ENCODE results near the gene SELENOT.
"Not testable (repeated sequence)": the region's sequence is repeated elsewhere in the genome, so short reads cannot be mapped to it uniquely, and the experiment has no call there.

SELENOT gene

DNA sequence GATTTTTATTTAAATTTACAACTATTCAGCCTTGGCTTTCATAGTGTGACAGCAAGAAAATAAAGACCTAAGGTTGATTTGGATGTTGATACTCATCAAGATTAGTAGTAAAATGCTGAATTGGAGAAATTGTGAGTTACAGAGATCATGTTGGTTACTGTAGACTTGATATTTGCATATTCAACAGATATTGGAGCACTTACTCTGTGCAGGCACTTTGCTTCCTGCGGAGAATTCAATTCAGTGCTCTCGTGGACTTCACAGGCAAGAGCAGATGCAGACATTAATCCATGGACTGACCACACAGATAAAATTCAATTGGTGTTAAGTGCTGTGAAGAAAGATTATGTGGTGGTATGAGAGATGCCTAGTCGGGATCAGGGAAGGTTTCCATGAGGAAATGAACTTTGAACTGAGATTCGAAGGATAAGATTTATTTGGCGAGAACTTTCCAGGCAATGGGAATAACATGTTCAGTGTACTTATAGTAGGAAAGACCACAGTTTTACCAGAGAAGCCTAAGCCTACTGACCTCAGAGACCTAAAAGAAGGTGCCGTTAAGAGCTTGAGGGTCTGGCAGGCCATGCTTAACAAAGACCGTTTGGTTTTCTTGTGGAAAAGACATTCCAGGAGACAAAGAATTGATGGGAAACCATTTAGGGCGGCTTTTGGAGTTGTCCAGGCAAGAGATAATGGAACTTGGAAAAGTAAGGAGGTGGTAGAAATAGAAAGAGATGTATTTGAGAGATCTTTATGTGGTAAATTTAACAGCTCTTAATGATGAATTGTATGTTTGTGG lies 4.3 kb downstream of the SELENOT start:
- no peak for DNase-seq (ENCODE audit: low read depth)

- no peak for DNase-seq (ENCODE audit: low read depth)
Measured at GRCh38 chr3:150609988-150610387, 6.9 kb downstream of the SELENOT start.

DNA sequence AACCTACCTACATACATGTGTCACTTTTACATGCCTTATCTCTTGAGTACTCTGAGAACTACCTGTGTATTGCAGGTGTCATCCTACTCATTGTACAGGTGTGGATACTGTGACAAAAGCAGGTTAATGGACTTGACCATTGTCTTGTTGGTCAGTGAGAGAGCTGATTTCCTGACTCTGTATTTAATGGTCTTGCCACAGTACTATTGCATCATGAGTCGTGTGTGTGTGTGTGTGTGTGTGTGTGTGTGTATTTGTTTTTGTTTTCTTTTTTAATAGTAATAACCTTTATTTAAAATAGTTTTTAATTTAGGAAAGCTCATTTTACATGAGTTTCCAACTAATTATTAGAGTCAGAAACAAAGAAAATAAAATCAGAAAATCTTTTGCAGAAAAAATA lies 7.7 kb downstream of the SELENOT start:
- DNase-seq (ENCODE audit: low read depth): no peak

DNA sequence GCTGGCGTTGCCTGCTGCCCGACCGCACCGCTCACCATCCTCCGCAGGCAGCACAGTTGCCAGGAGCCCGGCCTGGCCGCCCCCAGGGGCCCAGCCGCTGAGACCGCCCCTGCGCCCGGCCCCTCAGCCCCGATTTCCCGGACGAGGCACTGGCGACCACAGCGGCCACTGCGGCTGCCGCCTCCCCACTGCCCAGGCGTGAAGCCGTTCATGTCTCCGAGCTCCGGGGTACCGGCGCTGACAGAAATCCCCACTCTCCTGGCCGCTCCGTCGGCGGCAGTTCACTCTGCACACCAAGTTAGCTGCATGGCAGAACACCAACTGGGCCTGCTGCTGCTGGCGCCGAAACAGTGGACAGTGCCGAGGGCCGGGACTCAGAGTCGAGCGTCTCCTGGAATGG lies 8.5 kb downstream of the SELENOT start:
- DNase-seq (ENCODE audit: low read depth): no peak

DNA sequence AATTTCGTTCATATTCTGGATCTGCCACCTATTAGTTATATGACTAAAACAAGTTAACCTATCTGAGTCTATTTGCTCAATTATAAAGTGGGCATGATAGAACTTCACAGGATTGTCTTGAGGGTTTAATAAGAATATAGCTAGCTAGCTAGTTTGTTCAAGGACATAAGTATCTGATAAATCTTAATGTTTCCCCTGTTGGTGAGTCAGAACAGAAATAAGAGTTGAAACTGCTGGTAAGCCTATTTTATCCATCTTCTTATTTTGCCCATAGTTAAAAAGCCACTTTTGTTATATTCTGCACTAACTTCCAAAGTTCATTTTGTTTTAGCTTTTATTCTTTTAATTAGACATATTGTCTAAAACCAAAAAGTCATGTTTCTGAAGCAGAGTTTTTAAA lies 9.4 kb downstream of the SELENOT start:
- DNase-seq (ENCODE audit: low read depth): no peak

DNA sequence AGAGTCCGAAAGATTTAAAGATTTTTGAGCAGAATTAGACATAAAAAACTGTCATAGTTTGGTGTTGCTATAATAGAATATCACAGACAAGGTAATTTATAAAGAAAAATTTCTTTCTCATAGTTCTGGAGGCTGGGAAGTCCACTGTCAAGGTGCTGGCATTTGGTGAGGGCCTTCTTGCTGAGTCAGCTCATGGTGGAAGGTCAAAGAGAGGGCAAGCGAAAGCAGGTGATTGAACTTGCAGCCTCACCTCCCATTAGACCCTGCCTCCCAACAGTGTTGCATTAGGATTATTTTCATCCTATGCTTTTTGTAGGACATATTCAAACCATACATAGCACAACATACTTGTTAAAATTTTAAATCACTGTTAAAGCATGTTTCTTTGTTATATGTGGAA lies 9.9 kb downstream of the SELENOT start:
- no peak for DNase-seq (ENCODE audit: low read depth)

GRCh38 chr3:150613709-150614480 lies 10.8 kb downstream of the SELENOT start:
- DNase-seq (ENCODE audit: low read depth): no peak

GRCh38 chr3:150620002-150620689 lies 17.0 kb downstream of the SELENOT start:
- no peak for DNase-seq (ENCODE audit: low read depth)

GRCh38 chr3:150622955-150623354 lies 19.8 kb downstream of the SELENOT start:
- not testable (repeated sequence) for DNase-seq (ENCODE audit: low read depth)

- DNase-seq (ENCODE audit: low read depth): no peak
Measured at GRCh38 chr3:150623945-150624344, 20.8 kb downstream of the SELENOT start.

DNA sequence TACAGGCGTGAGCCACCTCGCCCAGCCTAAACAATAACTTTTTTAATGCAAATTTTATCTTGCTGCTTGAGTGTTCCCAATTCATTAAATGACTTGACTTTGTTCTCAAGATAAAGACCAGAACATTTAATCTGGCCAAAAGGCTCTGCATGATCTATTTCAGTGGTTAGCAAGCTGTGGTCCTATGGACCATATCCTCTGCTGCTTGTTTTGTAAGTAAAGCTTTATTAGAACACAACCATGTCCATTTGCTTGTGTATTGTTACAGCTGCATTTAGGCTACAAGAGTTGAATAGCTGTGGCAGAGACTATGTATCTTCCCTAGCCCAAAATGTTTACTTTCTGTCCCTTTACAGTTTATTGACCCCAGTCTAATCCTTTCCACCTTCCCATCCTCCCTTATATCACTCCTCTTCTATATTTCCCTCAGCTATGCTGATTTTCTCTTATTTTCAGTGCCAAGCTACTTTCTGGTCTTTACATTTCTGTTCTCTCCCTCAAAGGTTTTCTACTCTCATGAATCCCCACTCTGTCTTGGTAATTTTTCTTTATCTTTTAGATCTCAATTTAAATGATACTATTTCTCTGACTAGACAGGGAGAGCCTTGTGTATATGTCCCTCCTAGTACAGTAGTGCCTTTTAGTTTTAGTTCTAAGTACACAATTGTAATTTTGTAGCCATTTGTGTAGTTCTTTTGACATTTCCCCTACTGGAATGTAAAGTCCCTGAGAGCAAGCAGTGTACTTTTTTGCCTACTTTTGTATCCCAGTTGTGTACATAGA lies 23.2 kb downstream of the SELENOT start:
- no peak for DNase-seq (ENCODE audit: low read depth)

DNA sequence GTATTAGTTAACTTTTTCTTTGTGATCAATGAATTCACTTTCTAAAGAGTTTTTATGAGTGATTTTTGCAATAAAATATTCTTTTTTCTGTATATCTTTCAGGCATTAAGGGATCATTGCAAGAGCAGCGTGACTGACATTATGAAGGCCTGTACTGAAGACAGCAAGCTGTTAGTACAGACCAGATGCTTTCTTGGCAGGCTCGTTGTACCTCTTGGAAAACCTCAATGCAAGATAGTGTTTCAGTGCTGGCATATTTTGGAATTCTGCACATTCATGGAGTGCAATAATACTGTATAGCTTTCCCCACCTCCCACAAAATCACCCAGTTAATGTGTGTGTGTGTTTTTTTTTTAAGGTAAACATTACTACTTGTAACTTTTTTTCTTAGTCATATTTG lies 24.4 kb downstream of the SELENOT start:
- DNase-seq (ENCODE audit: low read depth): no peak

DNA sequence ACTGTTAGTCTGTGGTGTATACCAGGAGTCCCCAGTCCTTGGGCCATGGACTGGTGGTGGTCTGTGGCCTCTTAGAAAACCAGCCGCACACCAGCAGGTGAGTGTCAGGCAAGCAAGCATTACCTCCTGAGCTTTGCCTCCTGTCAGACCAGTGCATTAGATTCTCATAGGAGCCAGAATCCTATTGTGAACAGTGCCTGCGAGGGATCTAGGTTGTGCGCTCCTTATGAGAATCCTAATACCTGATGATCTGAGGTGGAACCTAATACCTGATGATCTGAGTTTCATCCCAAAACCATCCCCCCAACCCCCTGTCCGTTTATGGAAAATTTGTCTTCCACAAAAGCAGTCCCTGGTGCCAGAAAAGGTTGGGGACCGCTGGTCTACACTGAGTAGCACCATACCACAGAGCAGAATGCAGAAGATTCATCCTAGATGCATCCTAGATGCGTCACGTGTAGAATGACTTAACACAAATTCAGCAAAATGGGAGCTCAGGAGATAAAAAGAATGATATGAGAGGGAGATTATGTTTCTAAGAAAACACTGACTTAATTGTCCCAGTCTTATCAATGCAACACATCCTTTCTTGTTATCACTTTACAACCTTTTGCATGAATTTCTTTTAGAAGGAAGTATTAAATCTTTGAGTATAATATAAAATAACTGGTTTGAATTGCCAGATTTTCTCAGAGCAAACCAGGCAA lies 28.5 kb downstream of the SELENOT start:
- DNase-seq (ENCODE audit: low read depth): no peak

DNA sequence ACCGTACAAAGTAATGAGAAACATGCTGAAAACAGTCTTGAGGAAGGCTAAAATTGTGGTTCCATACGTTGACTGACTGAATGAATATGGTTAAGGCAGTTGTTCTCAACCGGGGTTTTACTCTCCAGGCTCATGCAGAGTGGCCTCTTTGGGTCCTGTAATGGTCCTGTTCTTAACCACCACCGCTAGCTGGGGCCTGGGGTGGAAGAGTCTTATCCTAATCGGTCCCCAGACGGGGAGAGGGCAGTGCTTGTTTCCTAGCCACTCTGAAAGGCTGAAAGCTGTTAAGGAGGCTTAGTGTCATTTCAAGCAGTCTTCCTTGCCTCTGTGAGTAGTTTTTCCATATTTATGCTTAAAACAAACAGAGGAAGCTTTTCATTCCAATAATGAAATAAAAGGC lies 32.0 kb downstream of the SELENOT start:
- DNase-seq (ENCODE audit: low read depth): no peak

- DNase-seq (ENCODE audit: low read depth): no peak
Measured at GRCh38 chr3:150635526-150635925, 32.4 kb downstream of the SELENOT start.

DNA sequence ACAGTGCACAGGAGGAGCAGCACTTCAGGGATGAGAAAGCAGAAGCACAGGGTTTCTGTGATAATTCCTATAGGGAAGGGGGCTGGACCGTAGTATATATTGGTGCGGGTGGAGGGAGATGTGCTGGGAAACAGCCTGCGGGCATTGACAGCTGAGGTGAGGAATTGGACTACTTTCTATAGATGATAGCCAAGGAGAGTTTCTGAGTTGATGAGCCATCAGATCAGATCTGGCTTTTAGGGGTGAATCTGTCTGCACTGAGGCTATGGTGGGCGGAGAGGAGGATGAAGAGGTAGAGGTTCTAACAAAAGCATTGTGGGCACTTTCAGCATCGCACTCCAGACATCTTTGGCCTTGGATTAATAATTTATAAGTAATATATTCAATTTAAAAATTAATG lies 33.1 kb downstream of the SELENOT start:
- DNase-seq (ENCODE audit: low read depth): no peak

DNA sequence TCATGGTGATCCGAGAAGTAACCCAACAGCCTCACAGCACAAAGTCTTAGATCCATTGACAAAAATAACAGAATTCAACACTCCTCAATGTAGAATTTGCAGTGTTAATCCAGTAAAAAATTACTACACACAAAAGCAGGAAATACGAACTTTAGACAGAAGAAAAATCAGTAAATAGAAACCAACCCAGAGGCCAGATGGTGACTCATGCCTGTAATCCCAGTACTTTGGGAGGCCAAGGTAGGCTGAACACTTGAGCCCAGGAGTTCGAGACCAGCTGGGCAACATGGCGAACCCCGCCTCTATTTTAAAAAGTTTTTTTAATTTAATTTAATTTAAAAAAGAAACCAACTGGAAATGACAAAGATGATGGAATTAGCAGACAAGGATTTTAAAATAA lies 36.1 kb downstream of the SELENOT start:
- no peak for DNase-seq (ENCODE audit: low read depth)

DNA sequence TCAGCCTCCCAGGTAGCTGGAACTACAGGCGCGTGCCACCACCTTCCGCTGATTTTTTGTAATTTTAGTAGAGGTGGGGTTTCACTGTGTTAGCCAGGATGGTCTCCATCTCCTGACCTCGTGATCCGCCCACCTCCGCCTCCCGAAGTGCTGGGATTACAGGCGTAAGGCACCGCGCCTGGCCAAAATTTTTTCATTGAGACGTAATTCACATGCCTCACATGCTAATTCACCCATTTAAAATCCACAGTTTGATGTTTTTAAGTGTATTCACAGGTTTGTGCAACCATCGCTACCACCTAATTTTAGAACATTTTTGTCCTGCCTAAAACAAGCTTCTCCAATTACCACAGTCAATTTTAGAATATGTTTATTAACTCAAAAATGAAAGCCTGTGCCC lies 37.1 kb downstream of the SELENOT start:
- DNase-seq (ENCODE audit: low read depth): no peak

DNA sequence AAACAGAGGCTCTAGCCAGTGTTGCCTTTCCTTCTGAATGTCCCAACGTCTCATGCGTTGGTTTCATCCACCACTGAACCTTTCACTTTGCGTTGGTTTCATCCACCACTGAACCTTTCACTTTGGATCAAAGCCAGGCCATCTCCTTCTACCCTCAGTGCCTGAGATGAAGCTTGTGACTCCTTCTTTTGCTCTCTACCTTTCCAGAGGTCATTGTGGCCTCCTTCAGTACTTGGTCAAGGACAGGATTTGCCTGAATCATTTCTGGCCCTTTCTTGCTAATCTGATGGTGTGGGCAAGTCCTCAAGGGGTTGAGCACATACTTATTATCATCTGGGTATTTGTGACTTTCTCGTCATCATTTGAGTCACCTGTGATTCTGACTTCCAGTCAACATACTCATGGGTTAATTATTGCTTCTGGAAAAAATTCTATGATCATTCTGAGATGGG lies 50.0 kb downstream of the SELENOT start:
- DNase-seq (ENCODE audit: low read depth): no peak

GRCh38 chr3:150656316-150656715 lies 53.2 kb downstream of the SELENOT start:
- no peak for DNase-seq (ENCODE audit: low read depth)

DNA sequence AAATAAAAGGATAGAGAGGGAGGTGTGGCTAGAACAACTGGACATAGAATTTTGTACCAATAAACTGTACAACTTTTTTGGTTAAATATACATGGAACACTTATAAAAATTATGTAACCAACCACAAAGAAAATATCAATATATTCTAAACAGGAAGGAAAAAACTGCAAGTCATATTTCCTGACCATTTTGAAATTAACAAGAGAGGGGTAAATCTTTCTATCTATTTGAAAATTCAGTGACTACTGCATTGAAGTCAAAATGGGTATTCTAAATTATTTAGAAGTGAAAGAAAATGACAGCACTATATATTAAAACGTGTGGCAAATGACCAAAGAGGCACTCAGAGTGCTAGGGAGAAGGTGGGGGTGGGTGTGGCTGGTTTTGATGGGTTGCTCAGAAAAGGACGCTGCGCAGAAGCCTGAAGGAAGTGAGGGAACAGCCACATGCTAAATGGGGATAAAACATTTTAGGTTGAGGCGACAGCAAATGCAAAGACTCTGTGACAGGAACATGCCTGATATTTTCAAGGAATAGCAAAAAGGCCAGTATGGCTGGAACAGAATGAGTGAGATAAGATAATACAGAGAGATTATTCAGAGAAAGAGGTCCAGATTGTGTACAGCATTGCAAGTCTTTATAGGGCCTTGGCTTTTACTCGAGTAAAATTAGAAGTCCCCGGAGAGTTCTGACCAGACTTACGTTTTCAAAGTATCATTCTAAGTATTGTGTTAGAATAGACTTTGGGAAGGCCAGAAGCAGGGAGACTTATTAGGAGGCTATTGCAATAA lies 59.5 kb downstream of the SELENOT start:
- no peak for DNase-seq (ENCODE audit: low read depth)

Measured in GM04504 (cell line).